GM12878 (cell line): Measurements from ENCODE around the gene MXRA8. TPM values are rescaled to one million over a fixed set of nuclear protein-coding genes. Genes with fewer than 3 reads are reported as not detected.

ENCODE experiments used
- ATAC-seq: fragments of 200-7000 bp; cut with Tn5 transposase; 3 replicates; pipeline ENCODE4 v1.9.1; 2020; ENCODE audit warnings: mild to moderate bottlenecking, moderate library complexity
- BruUV-seq: library from RNA; stranded (reverse); fragments of 400-500 nt; replicated peaks from 2 replicates; lab custom pipeline; 2021; lab: Mats Ljungman, UMichigan
- CTCF ChIA-PET: fragments of 300-600 bp; sonication (Branson Sonifier 250); formaldehyde crosslinking; extraction: SDS; loops from one replicate; lab custom pipeline; 2021; ENCODE audit warnings: inconsistent platforms; lab: Yijun Ruan, JAX
- POLR2A ChIA-PET: fragments of 350-600 bp; formaldehyde crosslinking; extraction: SDS; loops from one replicate; lab custom pipeline; 2021; ENCODE audit warnings: inconsistent platforms; lab: Charles Lee
- RAD21 ChIA-PET: fragments of 300-600 bp; sonication (Branson Sonifier 250); formaldehyde crosslinking; loops from one replicate; lab custom pipeline; 2023; ENCODE audit warnings: antibody characterized with exemption; ENCODE audit not compliant: unreplicated experiment; lab: Charles Lee
- SMC1A ChIA-PET: fragments of 300-600 bp; sonication (Branson Sonifier 250); formaldehyde crosslinking; loops from one replicate; lab custom pipeline; 2023; ENCODE audit not compliant: unreplicated experiment, uncharacterized antibody; lab: Charles Lee
- DNase-seq: peaks from one replicate; pipeline ENCODE4 v3.0.0-alpha.2; 2011; ENCODE audit warnings: low read depth, low spot score
- FAIRE-seq: peaks from 3 replicates; lab custom pipeline; 2011; peaks lifted over from hg19 to GRCh38; lab: Jason Lieb, UNC
- H2AFZ ChIP-seq: 2 replicates; pipeline ENCODE4 v1.6.0; 2011; ENCODE audit warnings: low read depth, low read length, control low read depth; ENCODE audit not compliant: control insufficient read depth
- H3K27ac ChIP-seq: 2 replicates; pipeline ENCODE4 v1.5.1; 2011; ENCODE audit warnings: control low read depth; ENCODE audit not compliant: control insufficient read depth, insufficient read depth
- H3K27me3 ChIP-seq, 2 experiments: replicated peaks in 1 of 2; 2 replicates each; pipeline versions ENCODE4 v1.6.0 to v1.6.1; 2011; ENCODE audit warnings: low read length in 1 of 2; ENCODE audit not compliant: control insufficient read depth in 2 of 2, insufficient read depth in 2 of 2
- H3K36me3 ChIP-seq, 2 experiments: 2 replicates each; pipeline ENCODE4 v1.5.1; 2011; ENCODE audit warnings: low read length in 1 of 2; ENCODE audit not compliant: control insufficient read depth in 2 of 2, insufficient read depth in 2 of 2
- H3K4me1 ChIP-seq: 2 replicates; pipeline ENCODE4 v1.6.1; 2011; ENCODE audit warnings: mild to moderate bottlenecking, low read length, moderate library complexity, mixed read lengths; ENCODE audit not compliant: control insufficient read depth, insufficient read depth
- H3K4me2 ChIP-seq: 2 replicates; pipeline ENCODE4 v1.6.0; 2011; ENCODE audit warnings: control low read depth; ENCODE audit not compliant: control insufficient read depth, insufficient read depth
- H3K4me3 ChIP-seq: fragments of 200-600 bp; sonication (generic); 2 replicates; pipeline ENCODE4 v1.5.1; 2016
- H3K79me2 ChIP-seq: 2 replicates; pipeline ENCODE4 v1.6.0; 2011; ENCODE audit warnings: low read length; ENCODE audit not compliant: control insufficient read depth, insufficient read depth
- H3K9ac ChIP-seq: 2 replicates; pipeline ENCODE4 v1.8.0; 2011; ENCODE audit warnings: low read length, control low read depth, mixed read lengths; ENCODE audit not compliant: control insufficient read depth, insufficient read depth
- H3K9me3 ChIP-seq: replicated peaks from 3 replicates; pipeline ENCODE4 v1.5.1; 2011; ENCODE audit warnings: mild to moderate bottlenecking, low read length; ENCODE audit not compliant: control insufficient read depth, insufficient read depth
- H4K20me1 ChIP-seq: 2 replicates; pipeline ENCODE4 v1.6.0; 2011; ENCODE audit not compliant: control insufficient read depth, insufficient read depth
- BRCA1 ChIP-seq: IDR thresholded peaks from 2 replicates; pipeline ENCODE4 v1.6.1; 2011; ENCODE audit warnings: low read depth, low read length, improper control_type of control experiment
- CBFB ChIP-seq: IDR thresholded peaks from 2 replicates; pipeline ENCODE4 v1.6.1; 2016; ENCODE audit warnings: antibody characterized with exemption, low read depth
- CBX5 ChIP-seq: sonication (generic); IDR thresholded peaks from 2 replicates; pipeline ENCODE4 v1.6.1; 2016; ENCODE audit warnings: low read depth, moderate library complexity, mild to moderate bottlenecking, inconsistent platforms
- ESRRA ChIP-seq: IDR thresholded peaks from 2 replicates; pipeline ENCODE4 v1.6.1; 2012; ENCODE audit warnings: mild to moderate bottlenecking, low read length, improper control_type of control experiment
- FOXK2 ChIP-seq: fragments of 450-650 bp; IDR thresholded peaks from 2 replicates; pipeline ENCODE4 v1.6.1; 2017; ENCODE audit warnings: mild to moderate bottlenecking, moderate library complexity
- MXI1 ChIP-seq: fragments of 150-350 bp; IDR thresholded peaks from 2 replicates; pipeline ENCODE4 v1.6.1; 2011; ENCODE audit warnings: low read depth, mild to moderate bottlenecking, inconsistent platforms, low read length, improper control_type of control experiment
- PAX8 ChIP-seq: fragments of 450-650 bp; IDR thresholded peaks from 2 replicates; pipeline ENCODE4 v1.6.1; 2017; ENCODE audit warnings: mild to moderate bottlenecking, moderate library complexity
- POLR2AphosphoS2 ChIP-seq: IDR thresholded peaks from 2 replicates; pipeline ENCODE4 v1.6.1; 2011; ENCODE audit warnings: low read depth, mild to moderate bottlenecking, low read length, improper control_type of control experiment, moderate library complexity
- SMAD5 ChIP-seq: IDR thresholded peaks from 2 replicates; pipeline ENCODE4 v1.6.1; 2016; ENCODE audit warnings: antibody characterized with exemption, low read depth
- SMC3 ChIP-seq: IDR thresholded peaks from 2 replicates; pipeline ENCODE4 v1.6.1; 2011; ENCODE audit warnings: low read length, improper control_type of control experiment, borderline replicate concordance
- TAF1 ChIP-seq: IDR thresholded peaks from 2 replicates; pipeline ENCODE4 v1.6.1; 2011; ENCODE audit warnings: mild to moderate bottlenecking, low read depth, low read length, borderline replicate concordance
- TCF12 ChIP-seq: IDR thresholded peaks from 2 replicates; pipeline ENCODE4 v1.6.1; 2011; ENCODE audit warnings: low read depth, mild to moderate bottlenecking, low read length
- TCF7 ChIP-seq: IDR thresholded peaks from 2 replicates; pipeline ENCODE4 v1.6.1; 2014; ENCODE audit warnings: antibody characterized with exemption, borderline replicate concordance
- ZNF207 ChIP-seq: fragments of 450-650 bp; IDR thresholded peaks from 2 replicates; pipeline ENCODE4 v1.6.1; 2014; ENCODE audit warnings: antibody characterized with exemption, mild to moderate bottlenecking, borderline replicate concordance
- WGBS: methylation state at CpG from one replicate; pipeline ENCODE4 v1.1.6; 2016; ENCODE audit warnings: low lambda C conversion rate; ENCODE audit not compliant: insufficient replicate concordance, insufficient coverage; ENCODE audit errors: missing lambda C conversion rate; 5-methylcytosine and 5-hydroxymethylcytosine counted together
- in situ Hi-C: fragments of 300-500 bp; cut with MboI; formaldehyde crosslinking; loops from 9 replicates; pipeline ENCODE4 v1.14.3; 2018; ENCODE audit warnings: mixed read lengths
- intact Hi-C: fragments of 100-400 bp; cut with micrococcal nuclease; formaldehyde crosslinking; loops from one replicate; pipeline ENCODE4 v1.14.2; 2022; ENCODE audit not compliant: unreplicated experiment
- polyA plus RNA-seq, 11 experiments: library from polyadenylated mRNA; depleted of rRNA in 4 of 11; unstranded in 6 of 11; stranded (reverse) in 5 of 11; fragments of >200 nt; fragmentation: Nextera tagmentation in 4 of 11; fragmentation: Illumina TruSeq in 1 of 11; extraction: Ambion mirVana in 4 of 11; extraction: Trizol in 1 of 11; gene quantifications; 1 replicate in 1 of 11; 2 replicates in 10 of 11; pipeline versions ENCODE4 v1.2.1 to v1.2.3, GENCODE V29; 2011 to 2016; ENCODE audit warnings: inconsistent platforms in 2 of 11, missing spikeins in 2 of 11, low read depth in 1 of 11
- total RNA-seq, 4 experiments: library from RNA; depleted of rRNA in 3 of 4; stranded (reverse); fragments of >200 nt in 3 of 4; fragmentation: Illumina TruSeq in 1 of 4; extraction: Trizol in 1 of 4; gene quantifications; 2 replicates each; pipeline versions ENCODE4 v1.2.1 to v1.2.3, GENCODE V29; 2013 to 2021
- TF ChIP-seq, protein P1 (sequence below): IDR thresholded peaks from 2 replicates; pipeline ENCODE4 v1.6.1; 2012; ENCODE audit warnings: low read depth, low read length, improper control_type of control experiment
- TF ChIP-seq, protein P2 (sequence below): fragments of 450-650 bp; formaldehyde crosslinking; IDR thresholded peaks from 2 replicates; pipeline ENCODE4 v1.4.0; 2022; ENCODE audit warnings: mild to moderate bottlenecking, moderate library complexity
- TF ChIP-seq, protein P3 (sequence below): IDR thresholded peaks from 2 replicates; pipeline ENCODE4 v1.6.1; 2011; ENCODE audit warnings: mild to moderate bottlenecking, low read depth, low read length, moderate library complexity; ENCODE audit not compliant: insufficient replicate concordance
- TF ChIP-seq, protein P4 (sequence below): fragments of 450-650 bp; IDR thresholded peaks from 2 replicates; pipeline ENCODE4 v1.6.1; 2016; ENCODE audit warnings: mild to moderate bottlenecking

The MXRA8 gene
- total and polyA plus RNA-seq, 10 of the 15 experiments (the other 5 are each of a cell fraction or from before 2014, with no cell fraction given): 0.11 to 0.54 (median 0.21) TPM; not detected in 6

DNA sequence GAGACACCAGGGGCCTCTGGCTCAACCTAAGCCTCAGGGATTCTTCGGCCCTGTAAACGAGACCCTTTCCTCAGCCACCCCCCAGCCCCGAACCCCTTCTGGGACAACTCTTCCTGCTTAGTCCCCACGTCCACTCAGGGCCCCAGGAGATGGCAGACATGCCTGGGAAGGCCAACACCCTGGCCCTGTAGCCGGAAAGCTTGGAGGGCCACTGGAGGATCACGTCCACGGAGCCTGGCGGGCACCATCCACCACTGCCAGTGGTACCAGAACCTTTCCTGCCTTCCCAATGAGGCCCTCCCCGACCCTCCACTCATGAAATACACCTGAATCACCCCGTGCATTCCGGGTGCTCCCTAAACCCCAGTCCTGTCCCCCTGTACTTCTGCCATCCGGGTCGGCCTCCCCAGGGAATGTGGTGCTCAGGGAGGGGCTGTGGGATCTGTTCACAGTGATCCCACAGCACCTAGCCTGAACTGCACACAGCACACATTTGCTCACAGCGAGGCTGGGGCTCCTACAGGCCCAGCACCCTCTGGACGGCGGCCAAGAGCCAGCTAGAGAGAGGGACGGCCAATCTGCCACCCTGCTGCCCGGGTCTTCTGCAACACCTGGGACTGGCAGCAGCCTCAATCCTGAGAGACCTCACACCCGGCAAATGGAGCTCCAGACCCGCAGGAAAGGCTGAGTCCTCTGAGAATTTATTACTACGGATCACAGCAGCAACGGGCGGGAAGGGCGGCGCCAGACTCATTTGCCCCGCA, 14.9 kb upstream of the MXRA8 start:
- H2AFZ ChIP-seq: no peak overlapping the region
- no peak overlapping the region for H3K27ac ChIP-seq
- ChIA-PET RAD21 (interaction anchor here (1.0 to 1.3 kb wide), 2 partner anchors 25 to 26 kb away, joined by 3 read pairs; partner anchors contain the start of gene CCNL2), SMC1A (interaction anchor here (0.6 to 1.5 kb wide), 2 partner anchors 52 to 65 kb away, joined by 3 to 6 read pairs; no protein-coding TSS in a partner anchor), POLR2A (no interaction called here), CTCF (interaction anchor here (0.7 to 2.8 kb wide), 12 partner anchors 18 to 359 kb away, joined by 3 to 15 read pairs (median 6); partner anchors contain the start of genes DVL1 and MRPL20)
- DNase-seq (no peak), FAIRE-seq (no peak), ATAC-seq (no peak)
- peak overlapping the region; percentile 94; the same call in 1 of the 2 replicates for H3K4me3 ChIP-seq
- BruUV-seq: no TSS peak
- peaks cover 0 to 3% of the 10 kb centered on the region in 2 experiments; a peak in 2 of 4 replicates for H3K36me3 ChIP-seq
- H3K27me3 ChIP-seq: no peaks in the 10 kb centered on the region
- WGBS: 85% methylated on average over 26 of the region's 26 CpGs
- H4K20me1 ChIP-seq: no peaks in the 10 kb centered on the region
- peaks cover 24% of the 10 kb centered on the region for H3K4me1 ChIP-seq
- no peaks in the 10 kb centered on the region for H3K9me3 ChIP-seq
- peaks cover 30% of the 10 kb centered on the region for H3K79me2 ChIP-seq
- H3K4me2 ChIP-seq: peak overlapping the region; percentile 95
- in situ Hi-C loops (no loop called here), intact Hi-C loops (loop anchor here (10.0 kb wide), 1 partner anchor 132 kb away; no protein-coding TSS in a partner anchor)
- H3K9ac ChIP-seq: no peak overlapping the region
- TF ChIP-seq PAX8 (no peak), BRCA1 (no peak), TCF7 (no peak), SMAD5 (no peak), CBFB (no peak), MXI1 (no peak), CBX5 (no peak), TAF1 (no peak), POLR2AphosphoS2 (no peak), FOXK2 (no peak), TCF12 (no peak), SMC3 (no peak), ZNF207 (no peak), ESRRA (no peak)
- TF ChIP-seq, protein P1, sequence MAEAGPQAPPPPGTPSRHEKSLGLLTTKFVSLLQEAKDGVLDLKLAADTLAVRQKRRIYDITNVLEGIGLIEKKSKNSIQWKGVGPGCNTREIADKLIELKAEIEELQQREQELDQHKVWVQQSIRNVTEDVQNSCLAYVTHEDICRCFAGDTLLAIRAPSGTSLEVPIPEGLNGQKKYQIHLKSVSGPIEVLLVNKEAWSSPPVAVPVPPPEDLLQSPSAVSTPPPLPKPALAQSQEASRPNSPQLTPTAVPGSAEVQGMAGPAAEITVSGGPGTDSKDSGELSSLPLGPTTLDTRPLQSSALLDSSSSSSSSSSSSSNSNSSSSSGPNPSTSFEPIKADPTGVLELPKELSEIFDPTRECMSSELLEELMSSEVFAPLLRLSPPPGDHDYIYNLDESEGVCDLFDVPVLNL: no peak
- TF ChIP-seq, protein P2, sequence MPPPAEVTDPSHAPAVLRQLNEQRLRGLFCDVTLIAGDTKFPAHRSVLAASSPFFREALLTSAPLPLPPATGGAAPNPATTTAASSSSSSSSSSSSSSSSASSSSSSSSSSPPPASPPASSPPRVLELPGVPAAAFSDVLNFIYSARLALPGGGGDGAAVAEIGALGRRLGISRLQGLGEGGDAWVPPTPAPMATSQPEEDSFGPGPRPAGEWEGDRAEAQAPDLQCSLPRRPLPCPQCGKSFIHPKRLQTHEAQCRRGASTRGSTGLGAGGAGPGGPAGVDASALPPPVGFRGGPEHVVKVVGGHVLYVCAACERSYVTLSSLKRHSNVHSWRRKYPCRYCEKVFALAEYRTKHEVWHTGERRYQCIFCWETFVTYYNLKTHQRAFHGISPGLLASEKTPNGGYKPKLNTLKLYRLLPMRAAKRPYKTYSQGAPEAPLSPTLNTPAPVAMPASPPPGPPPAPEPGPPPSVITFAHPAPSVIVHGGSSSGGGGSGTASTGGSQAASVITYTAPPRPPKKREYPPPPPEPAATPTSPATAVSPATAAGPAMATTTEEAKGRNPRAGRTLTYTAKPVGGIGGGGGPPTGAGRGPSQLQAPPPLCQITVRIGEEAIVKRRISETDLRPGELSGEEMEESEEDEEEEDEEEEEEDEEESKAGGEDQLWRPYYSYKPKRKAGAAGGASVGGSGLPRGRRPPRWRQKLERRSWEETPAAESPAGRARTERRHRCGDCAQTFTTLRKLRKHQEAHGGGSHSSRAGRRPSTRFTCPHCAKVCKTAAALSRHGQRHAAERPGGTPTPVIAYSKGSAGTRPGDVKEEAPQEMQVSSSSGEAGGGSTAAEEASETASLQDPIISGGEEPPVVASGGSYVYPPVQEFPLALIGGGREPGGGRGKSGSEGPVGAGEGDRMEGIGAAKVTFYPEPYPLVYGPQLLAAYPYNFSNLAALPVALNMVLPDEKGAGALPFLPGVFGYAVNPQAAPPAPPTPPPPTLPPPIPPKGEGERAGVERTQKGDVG (CRISPR knock-in tag): no peak
- TF ChIP-seq, protein P3, sequence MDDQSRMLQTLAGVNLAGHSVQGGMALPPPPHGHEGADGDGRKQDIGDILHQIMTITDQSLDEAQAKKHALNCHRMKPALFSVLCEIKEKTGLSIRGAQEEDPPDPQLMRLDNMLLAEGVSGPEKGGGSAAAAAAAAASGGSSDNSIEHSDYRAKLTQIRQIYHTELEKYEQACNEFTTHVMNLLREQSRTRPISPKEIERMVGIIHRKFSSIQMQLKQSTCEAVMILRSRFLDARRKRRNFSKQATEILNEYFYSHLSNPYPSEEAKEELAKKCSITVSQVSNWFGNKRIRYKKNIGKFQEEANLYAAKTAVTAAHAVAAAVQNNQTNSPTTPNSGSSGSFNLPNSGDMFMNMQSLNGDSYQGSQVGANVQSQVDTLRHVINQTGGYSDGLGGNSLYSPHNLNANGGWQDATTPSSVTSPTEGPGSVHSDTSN: no peak
- TF ChIP-seq, protein P4, sequence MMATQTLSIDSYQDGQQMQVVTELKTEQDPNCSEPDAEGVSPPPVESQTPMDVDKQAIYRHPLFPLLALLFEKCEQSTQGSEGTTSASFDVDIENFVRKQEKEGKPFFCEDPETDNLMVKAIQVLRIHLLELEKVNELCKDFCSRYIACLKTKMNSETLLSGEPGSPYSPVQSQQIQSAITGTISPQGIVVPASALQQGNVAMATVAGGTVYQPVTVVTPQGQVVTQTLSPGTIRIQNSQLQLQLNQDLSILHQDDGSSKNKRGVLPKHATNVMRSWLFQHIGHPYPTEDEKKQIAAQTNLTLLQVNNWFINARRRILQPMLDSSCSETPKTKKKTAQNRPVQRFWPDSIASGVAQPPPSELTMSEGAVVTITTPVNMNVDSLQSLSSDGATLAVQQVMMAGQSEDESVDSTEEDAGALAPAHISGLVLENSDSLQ: no peak
